K562 (cell line): ENCODE data around the gene TMEM167A. TPM values are rescaled to one million over a fixed set of nuclear protein-coding genes. Genes with fewer than 3 reads are reported as not detected.

ENCODE experiments used
- ATAC-seq: fragments of 200-7000 bp; cut with Tn5 transposase; 3 replicates; pipeline ENCODE4 v1.9.1; 2020; ENCODE audit warnings: moderate library complexity
- BruUV-seq: library from RNA; stranded (reverse); fragments of 400-500 nt; replicated peaks from 2 replicates; lab custom pipeline; 2021; lab: Mats Ljungman, UMichigan
- CTCF ChIA-PET: fragments of 300-600 bp; formaldehyde crosslinking; extraction: SDS; loops from one replicate; lab custom pipeline; 2021; ENCODE audit warnings: low intra/inter-chr PET ratio; lab: Yijun Ruan, JAX
- POLR2A ChIA-PET: fragments of 300-600, 350-650 bp; sonication (Branson Sonifier 250); formaldehyde crosslinking; extraction: SDS; loops from one replicate; lab custom pipeline; 2021; ENCODE audit warnings: antibody characterized with exemption, inconsistent platforms; lab: Yijun Ruan, JAX
- DNase-seq, 4 experiments: peaks; one replicate each; pipeline versions ENCODE4 v3.0.0 to v3.0.0-alpha.2; 2011 to 2018; ENCODE audit warnings: low spot score in 3 of 4, mixed read lengths in 3 of 4; ENCODE audit errors: extremely low read depth in 1 of 4
- FAIRE-seq: peaks from 2 replicates; lab custom pipeline; 2011; peaks lifted over from hg19 to GRCh38; lab: Jason Lieb, UNC
- H2AFZ ChIP-seq: 2 replicates; pipeline ENCODE4 v1.6.0; 2011; ENCODE audit warnings: low read depth, low read length, control low read depth, inconsistent platforms
- H3K27ac ChIP-seq: fragments of 200-600 bp; 3 replicates; pipeline ENCODE4 v1.8.0; 2011; ENCODE audit warnings: low read depth, mild to moderate bottlenecking, control low read depth, inconsistent platforms, low read length, moderate library complexity, mixed read lengths; ENCODE audit errors: extremely low read depth
- H3K27me3 ChIP-seq, 2 experiments: fragments of 300-600 bp in 1 of 2; 2 replicates in 1 of 2; 3 replicates in 1 of 2; pipeline versions ENCODE4 v1.6.0 to v1.8.0; 2011; ENCODE audit warnings: inconsistent platforms in 2 of 2, low read length in 2 of 2, mild to moderate bottlenecking in 1 of 2, mixed read lengths in 1 of 2, moderate library complexity in 1 of 2; ENCODE audit not compliant: control insufficient read depth in 2 of 2, insufficient read depth in 2 of 2
- H3K36me3 ChIP-seq: fragments of 300-600 bp; 3 replicates; pipeline ENCODE4 v1.8.0; 2011; ENCODE audit warnings: mild to moderate bottlenecking, low read length, inconsistent platforms; ENCODE audit not compliant: control insufficient read depth, insufficient read depth
- H3K4me1 ChIP-seq, 2 experiments: fragments of 200-600 bp in 1 of 2; replicated peaks in 1 of 2; 2 replicates in 1 of 2; 3 replicates in 1 of 2; pipeline versions ENCODE4 v1.5.1 to v1.8.0; 2011; ENCODE audit warnings: inconsistent platforms in 2 of 2, low read length in 2 of 2, mild to moderate bottlenecking in 1 of 2, mixed read lengths in 1 of 2, moderate library complexity in 1 of 2; ENCODE audit not compliant: control insufficient read depth in 2 of 2, insufficient read depth in 2 of 2
- H3K4me2 ChIP-seq: 2 replicates; pipeline ENCODE4 v1.6.1; 2011; ENCODE audit warnings: low read length, control low read depth, inconsistent platforms, mixed read lengths; ENCODE audit not compliant: insufficient read depth
- H3K4me3 ChIP-seq: fragments of 200-600 bp; sonication (generic), shearing (Covaris generic); 2 replicates; pipeline ENCODE4 v1.5.1; 2016; ENCODE audit warnings: control low read depth, inconsistent platforms
- H3K79me2 ChIP-seq: fragments of 200-600 bp; 3 replicates; pipeline ENCODE4 v1.8.0; 2011; ENCODE audit warnings: low read length, inconsistent platforms; ENCODE audit not compliant: control insufficient read depth, insufficient read depth
- H3K9ac ChIP-seq, 2 experiments: 2 replicates each; pipeline versions ENCODE4 v1.6.0 to v1.6.1; 2011; ENCODE audit warnings: low read depth in 2 of 2, low read length in 2 of 2, control low read depth in 1 of 2, inconsistent platforms in 1 of 2, mild to moderate bottlenecking in 1 of 2, mixed read lengths in 1 of 2; ENCODE audit not compliant: insufficient read depth in 1 of 2
- H3K9me1 ChIP-seq: one replicate; pipeline ENCODE4 v1.6.0; 2011; ENCODE audit warnings: inconsistent platforms, mild to moderate bottlenecking, low read length, moderate library complexity; ENCODE audit not compliant: control insufficient read depth, insufficient read depth
- H3K9me3 ChIP-seq: replicated peaks from 2 replicates; pipeline ENCODE4 v1.5.1; 2011; ENCODE audit warnings: low read depth, low read length, inconsistent platforms; ENCODE audit not compliant: control insufficient read depth, insufficient read depth
- H4K20me1 ChIP-seq: replicated peaks from 2 replicates; pipeline ENCODE4 v1.6.1; 2011; ENCODE audit warnings: low read length, inconsistent platforms, mixed read lengths; ENCODE audit not compliant: control insufficient read depth, insufficient read depth
- HBP1 ChIP-seq: fragments of 450-650 bp; formaldehyde crosslinking; IDR thresholded peaks from 2 replicates; pipeline ENCODE4 v1.4.0; 2022; ENCODE audit warnings: missing genetic modification characterization
- HNRNPK ChIP-seq: fragments of 200-400 bp; formaldehyde crosslinking; IDR thresholded peaks from one replicate; pipeline ENCODE4 v1.6.1; 2018; ENCODE audit warnings: mild to moderate bottlenecking, low read depth, low read length; ENCODE audit not compliant: poor library complexity, severe bottlenecking
- IRF1 ChIP-seq: sonication (generic); formaldehyde crosslinking; IDR thresholded peaks from 2 replicates; pipeline ENCODE4 v1.8.0; 2022; ENCODE audit warnings: missing genetic modification reagents, mild to moderate bottlenecking, borderline replicate concordance
- KDM1A ChIP-seq, 2 experiments: fragments of 450-650 bp; IDR thresholded peaks; 2 replicates each; pipeline ENCODE4 v1.6.1; 2016; ENCODE audit warnings: mild to moderate bottlenecking in 2 of 2
- KLF1 ChIP-seq: fragments of 450-650 bp; IDR thresholded peaks from 2 replicates; pipeline ENCODE4 v1.6.1; 2016; ENCODE audit warnings: missing genetic modification characterization, missing compliant biosample characterization
- SETDB1 ChIP-seq: IDR thresholded peaks from one replicate; pipeline ENCODE4 v1.6.1; 2012; ENCODE audit warnings: low read length, control low read depth, inconsistent platforms
- TAF9B ChIP-seq: fragments of 450-650 bp; IDR thresholded peaks from 2 replicates; pipeline ENCODE4 v1.6.1; 2018; ENCODE audit warnings: mild to moderate bottlenecking; ENCODE audit not compliant: partially characterized antibody
- ZC3H4 ChIP-seq: sonication (generic); formaldehyde crosslinking; IDR thresholded peaks from 2 replicates; pipeline ENCODE4 v1.9.0; 2021; ENCODE audit warnings: missing genetic modification reagents, borderline replicate concordance
- ZNF77 ChIP-seq: fragments of 250-450 bp; sonication (Bioruptor Pico); IDR thresholded peaks from 2 replicates; pipeline ENCODE4 v1.5.0; 2020
- WGBS: fragments of 100-300 bp; shearing (Covaris generic); methylation state at CpG from one replicate; pipeline ENCODE4 v1.1.6; 2016; ENCODE audit warnings: low coverage, mixed read lengths; ENCODE audit not compliant: insufficient coverage; ENCODE audit errors: missing lambda C conversion rate; 5-methylcytosine and 5-hydroxymethylcytosine counted together
- in situ Hi-C: fragments of 300-500 bp; cut with MboI; formaldehyde crosslinking; loops from 4 replicates; pipeline ENCODE4 v1.15.0; 2018; ENCODE audit warnings: inconsistent platforms, mixed read lengths
- intact Hi-C: fragments of 100-400 bp; cut with micrococcal nuclease; formaldehyde crosslinking; loops from 2 replicates; pipeline ENCODE4 v1.14.2; 2022
- polyA plus RNA-seq, 8 experiments: library from polyadenylated mRNA; depleted of rRNA in 4 of 8; stranded (reverse) in 5 of 8; unstranded in 3 of 8; fragments of >200 nt; fragmentation: Nextera tagmentation in 2 of 8; fragmentation: Illumina TruSeq in 1 of 8; extraction: Ambion mirVana in 2 of 8; extraction: Trizol in 1 of 8; gene quantifications; 2 replicates each; pipeline versions ENCODE4 v1.2.1 to v1.2.3, GENCODE V29; 2011 to 2014; ENCODE audit warnings: inconsistent platforms in 1 of 8, missing spikeins in 1 of 8
- total RNA-seq, 7 experiments: library from RNA; depleted of rRNA in 6 of 7; stranded (reverse); fragments of >200 nt in 6 of 7; fragmentation: Illumina TruSeq in 2 of 7; extraction: Trizol in 2 of 7; gene quantifications; 2 replicates each; pipeline versions ENCODE4 v1.2.1 to v1.2.3, GENCODE V29; 2011 to 2021; ENCODE audit warnings: low replicate concordance in 1 of 7
- TF ChIP-seq, protein P1 (sequence below): fragments of 250-450 bp; sonication (Bioruptor Pico); IDR thresholded peaks from 2 replicates; pipeline ENCODE4 v1.4.0; 2020; ENCODE audit warnings: mild to moderate bottlenecking, moderate library complexity
- TF ChIP-seq, protein P2 (sequence below): IDR thresholded peaks from 2 replicates; pipeline ENCODE4 v1.6.1; 2016; ENCODE audit warnings: missing genetic modification characterization, missing compliant biosample characterization

The TMEM167A gene
- total and polyA plus RNA-seq, 9 of the 15 experiments (the other 6 are each of a cell fraction or from before 2014, with no cell fraction given), result 35.3 to 458 (median 110) TPM

DNA sequence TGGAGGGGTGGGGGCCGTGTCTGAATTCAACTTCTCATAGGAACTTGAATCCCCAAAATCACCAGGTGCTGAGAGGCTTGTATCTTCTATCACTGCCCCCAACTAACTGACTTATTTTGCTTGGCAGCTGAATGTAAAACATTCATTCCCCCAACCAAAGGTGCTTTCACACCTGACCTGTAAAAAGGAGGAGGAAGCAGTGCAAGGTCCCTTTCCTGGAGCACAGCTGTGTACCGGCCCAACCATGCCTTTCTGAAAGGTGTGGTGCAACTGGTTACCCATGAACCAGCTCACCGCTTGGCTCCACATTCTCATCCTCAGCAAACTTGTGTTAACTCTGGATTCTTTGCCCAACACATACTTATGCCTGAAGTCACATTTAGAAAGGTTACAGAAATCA is 34.7 kb downstream of the TMEM167A start:
- intact Hi-C loops (no loop called here), in situ Hi-C loops (no loop called here)
- 56% methylated on average over 3 of the region's 3 CpGs for WGBS
- no peaks in the 10 kb centered on the region for H3K9me1 ChIP-seq
- no peak overlapping the region for H3K27ac ChIP-seq
- H3K36me3 ChIP-seq, result no peaks in the 10 kb centered on the region
- H3K27me3 ChIP-seq, result no peaks in the 10 kb centered on the region
- H3K9me3 ChIP-seq, result no peaks in the 10 kb centered on the region
- no peak for DNase-seq
- no peak overlapping the region for H2AFZ ChIP-seq
- no peak for FAIRE-seq
- H4K20me1 ChIP-seq, result no peaks in the 10 kb centered on the region
- H3K9ac ChIP-seq, result no peak overlapping the region
- TF ChIP-seq KDM1A (IDR thresholded peaks at IDR 0.05) (no peak), TAF9B (no peak), IRF1 (CRISPR knock-in tag) (no peak), HNRNPK (no peak), ZC3H4 (CRISPR knock-in tag) (no peak), HBP1 (CRISPR knock-in tag) (no peak), ZNF77 (no peak), KLF1 (tag) (no peak), SETDB1 (no peak)
- TF ChIP-seq, protein P1, sequence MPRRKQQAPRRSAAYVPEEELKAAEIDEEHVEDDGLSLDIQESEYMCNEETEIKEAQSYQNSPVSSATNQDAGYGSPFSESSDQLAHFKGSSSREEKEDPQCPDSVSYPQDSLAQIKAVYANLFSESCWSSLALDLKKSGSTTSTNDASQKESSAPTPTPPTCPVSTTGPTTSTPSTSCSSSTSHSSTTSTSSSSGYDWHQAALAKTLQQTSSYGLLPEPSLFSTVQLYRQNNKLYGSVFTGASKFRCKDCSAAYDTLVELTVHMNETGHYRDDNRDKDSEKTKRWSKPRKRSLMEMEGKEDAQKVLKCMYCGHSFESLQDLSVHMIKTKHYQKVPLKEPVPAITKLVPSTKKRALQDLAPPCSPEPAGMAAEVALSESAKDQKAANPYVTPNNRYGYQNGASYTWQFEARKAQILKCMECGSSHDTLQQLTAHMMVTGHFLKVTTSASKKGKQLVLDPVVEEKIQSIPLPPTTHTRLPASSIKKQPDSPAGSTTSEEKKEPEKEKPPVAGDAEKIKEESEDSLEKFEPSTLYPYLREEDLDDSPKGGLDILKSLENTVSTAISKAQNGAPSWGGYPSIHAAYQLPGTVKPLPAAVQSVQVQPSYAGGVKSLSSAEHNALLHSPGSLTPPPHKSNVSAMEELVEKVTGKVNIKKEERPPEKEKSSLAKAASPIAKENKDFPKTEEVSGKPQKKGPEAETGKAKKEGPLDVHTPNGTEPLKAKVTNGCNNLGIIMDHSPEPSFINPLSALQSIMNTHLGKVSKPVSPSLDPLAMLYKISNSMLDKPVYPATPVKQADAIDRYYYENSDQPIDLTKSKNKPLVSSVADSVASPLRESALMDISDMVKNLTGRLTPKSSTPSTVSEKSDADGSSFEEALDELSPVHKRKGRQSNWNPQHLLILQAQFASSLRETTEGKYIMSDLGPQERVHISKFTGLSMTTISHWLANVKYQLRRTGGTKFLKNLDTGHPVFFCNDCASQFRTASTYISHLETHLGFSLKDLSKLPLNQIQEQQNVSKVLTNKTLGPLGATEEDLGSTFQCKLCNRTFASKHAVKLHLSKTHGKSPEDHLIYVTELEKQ (CRISPR knock-in tag), result no peak
- TF ChIP-seq, protein P2, sequence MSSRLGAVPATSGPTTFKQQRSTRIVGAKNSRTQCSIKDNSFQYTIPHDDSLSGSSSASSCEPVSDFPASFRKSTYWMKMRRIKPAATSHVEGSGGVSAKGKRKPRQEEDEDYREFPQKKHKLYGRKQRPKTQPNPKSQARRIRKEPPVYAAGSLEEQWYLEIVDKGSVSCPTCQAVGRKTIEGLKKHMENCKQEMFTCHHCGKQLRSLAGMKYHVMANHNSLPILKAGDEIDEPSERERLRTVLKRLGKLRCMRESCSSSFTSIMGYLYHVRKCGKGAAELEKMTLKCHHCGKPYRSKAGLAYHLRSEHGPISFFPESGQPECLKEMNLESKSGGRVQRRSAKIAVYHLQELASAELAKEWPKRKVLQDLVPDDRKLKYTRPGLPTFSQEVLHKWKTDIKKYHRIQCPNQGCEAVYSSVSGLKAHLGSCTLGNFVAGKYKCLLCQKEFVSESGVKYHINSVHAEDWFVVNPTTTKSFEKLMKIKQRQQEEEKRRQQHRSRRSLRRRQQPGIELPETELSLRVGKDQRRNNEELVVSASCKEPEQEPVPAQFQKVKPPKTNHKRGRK (tag), result no peak
- TF ChIP-seq, all 486 proteins: peak for 0
- CTCF ChIA-PET, result no interaction called here
- H3K4me1 ChIP-seq, result no peaks in the 10 kb centered on the region
- BruUV-seq, result no TSS peak
- no peak for ATAC-seq
- H3K4me3 ChIP-seq, result no peak overlapping the region
- H3K4me2 ChIP-seq, result no peak overlapping the region
- no peaks in the 10 kb centered on the region for H3K79me2 ChIP-seq
- POLR2A ChIA-PET, result interaction anchor here (0.7 kb wide), 1 partner anchor 342 kb away, joined by 4 read pairs; no protein-coding TSS in a partner anchor
